ENCODE measurements around the gene ZNFX1.
"Not testable (repeated sequence)": the region's sequence is repeated elsewhere in the genome, so short reads cannot be mapped to it uniquely, and the experiment has no call there.

The ZNFX1 gene

DNA sequence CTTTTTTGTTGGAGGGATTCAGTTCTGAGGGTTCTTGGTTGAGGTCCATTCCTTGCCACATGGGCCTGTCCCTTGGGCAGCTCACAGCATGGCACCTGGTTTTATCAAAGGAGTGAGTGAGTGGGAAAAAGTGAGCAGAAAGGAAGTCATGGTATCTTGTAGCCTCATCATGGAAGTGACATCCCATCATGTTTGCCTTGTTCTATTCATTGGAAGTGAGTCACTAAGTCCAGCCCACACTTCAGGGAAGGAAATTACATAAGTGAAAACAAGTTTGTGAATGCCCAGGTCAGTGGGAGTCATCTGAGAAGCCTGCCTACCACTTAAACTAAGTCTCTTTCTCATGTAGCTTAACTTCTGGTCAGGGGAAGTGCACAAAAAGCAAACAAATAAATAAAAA lies 32.8 kb upstream of the ZNFX1 start:
- DNase-seq (ENCODE audit: low read depth): peak; percentile 54
- no peak overlapping the region for H3K4me3 ChIP-seq (ENCODE audit: control insufficient read depth, low read depth, low read length)
- TF ChIP-seq, protein P1, sequence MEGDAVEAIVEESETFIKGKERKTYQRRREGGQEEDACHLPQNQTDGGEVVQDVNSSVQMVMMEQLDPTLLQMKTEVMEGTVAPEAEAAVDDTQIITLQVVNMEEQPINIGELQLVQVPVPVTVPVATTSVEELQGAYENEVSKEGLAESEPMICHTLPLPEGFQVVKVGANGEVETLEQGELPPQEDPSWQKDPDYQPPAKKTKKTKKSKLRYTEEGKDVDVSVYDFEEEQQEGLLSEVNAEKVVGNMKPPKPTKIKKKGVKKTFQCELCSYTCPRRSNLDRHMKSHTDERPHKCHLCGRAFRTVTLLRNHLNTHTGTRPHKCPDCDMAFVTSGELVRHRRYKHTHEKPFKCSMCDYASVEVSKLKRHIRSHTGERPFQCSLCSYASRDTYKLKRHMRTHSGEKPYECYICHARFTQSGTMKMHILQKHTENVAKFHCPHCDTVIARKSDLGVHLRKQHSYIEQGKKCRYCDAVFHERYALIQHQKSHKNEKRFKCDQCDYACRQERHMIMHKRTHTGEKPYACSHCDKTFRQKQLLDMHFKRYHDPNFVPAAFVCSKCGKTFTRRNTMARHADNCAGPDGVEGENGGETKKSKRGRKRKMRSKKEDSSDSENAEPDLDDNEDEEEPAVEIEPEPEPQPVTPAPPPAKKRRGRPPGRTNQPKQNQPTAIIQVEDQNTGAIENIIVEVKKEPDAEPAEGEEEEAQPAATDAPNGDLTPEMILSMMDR (conservative IDR thresholded peaks at IDR 0.05; ENCODE audit: control insufficient read depth, insufficient read depth, low read depth, low read length): no peak

DNA sequence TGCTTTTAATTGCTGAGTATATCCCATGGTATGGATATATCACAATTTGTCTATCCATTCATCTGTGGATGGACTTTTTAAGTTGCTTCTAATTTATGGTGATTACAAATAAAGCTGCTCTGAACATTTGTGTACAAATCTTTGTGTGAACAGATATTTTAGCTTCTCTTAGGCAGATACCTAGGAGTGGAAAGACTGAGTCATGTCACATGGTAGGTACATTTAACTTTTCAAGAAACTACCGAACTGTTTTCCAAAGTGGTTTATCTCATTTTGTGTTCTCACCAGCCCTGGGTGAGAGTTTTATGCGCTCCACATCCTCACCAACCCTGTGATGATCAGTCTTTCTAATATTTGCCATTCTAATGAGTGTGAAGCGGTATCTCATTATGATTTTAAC lies 31.0 kb upstream of the ZNFX1 start:
- TF ChIP-seq, protein P1 (conservative IDR thresholded peaks at IDR 0.05; ENCODE audit: control insufficient read depth, insufficient read depth, low read depth, low read length): no peak
- DNase-seq (ENCODE audit: low read depth): no peak
- no peak overlapping the region for H3K4me3 ChIP-seq (ENCODE audit: control insufficient read depth, low read depth, low read length)

DNA sequence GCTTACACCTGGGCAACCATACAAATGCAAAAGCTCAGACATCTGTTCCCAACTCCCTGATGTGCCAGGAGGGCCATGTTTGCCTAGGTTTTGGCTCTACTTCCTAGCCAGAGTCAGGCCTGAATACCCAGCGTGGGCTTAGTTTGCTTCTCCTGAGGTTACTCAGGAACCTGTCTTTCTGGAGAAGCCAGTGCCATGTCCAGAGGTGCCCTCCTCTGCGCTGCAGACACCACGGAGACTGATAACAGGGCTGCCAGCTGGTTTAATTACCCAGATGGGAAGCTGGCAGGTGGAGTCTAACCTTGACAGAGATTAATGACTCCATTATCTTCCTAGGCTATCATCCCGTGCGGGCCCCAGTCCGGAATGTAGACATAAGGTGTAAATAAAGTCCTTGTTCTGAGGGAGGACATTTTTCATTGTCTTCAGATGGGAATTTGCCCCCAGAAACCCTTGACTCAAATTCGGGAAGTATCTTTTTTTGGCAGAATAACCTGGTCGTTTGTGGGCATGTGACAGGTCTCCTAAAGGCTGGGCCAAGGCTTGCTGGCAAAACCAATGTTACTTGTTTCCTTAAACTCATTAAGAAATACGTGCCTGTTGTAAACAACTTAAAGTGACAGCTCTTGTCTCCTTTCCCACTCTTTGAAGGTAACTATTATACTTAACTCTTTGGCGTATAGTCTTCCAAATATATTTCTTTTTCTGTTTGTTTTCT lies 29.2 kb upstream of the ZNFX1 start:
- no peak overlapping the region for H3K4me3 ChIP-seq (ENCODE audit: control insufficient read depth, low read depth, low read length)
- TF ChIP-seq, protein P1 (conservative IDR thresholded peaks at IDR 0.05; ENCODE audit: control insufficient read depth, insufficient read depth, low read depth, low read length): no peak
- no peak for DNase-seq (ENCODE audit: low read depth)

DNA sequence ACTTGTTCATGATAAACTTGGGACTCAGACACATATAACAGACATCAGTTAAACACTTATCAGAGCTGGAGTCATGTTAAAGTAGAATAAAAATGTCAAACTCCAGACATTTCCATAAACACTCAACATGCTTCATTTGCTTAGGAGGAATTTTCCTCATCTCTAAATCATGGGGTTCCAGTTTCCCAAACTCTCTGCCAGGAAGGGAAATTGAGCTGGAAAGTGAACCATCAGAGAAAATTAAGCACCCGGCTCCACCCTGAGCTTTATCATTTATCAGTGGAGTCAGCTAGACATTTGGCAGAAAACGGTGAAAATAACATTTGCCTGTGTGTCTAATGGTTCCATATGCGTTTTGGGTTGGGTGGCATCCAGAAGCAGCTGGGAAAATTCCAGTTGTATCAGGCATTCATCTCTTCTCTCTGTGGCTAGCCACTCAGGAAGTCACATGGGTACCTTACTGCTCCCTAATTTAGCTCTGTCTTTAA lies 25.3 kb upstream of the ZNFX1 start:
- TF ChIP-seq, protein P1 (conservative IDR thresholded peaks at IDR 0.05; ENCODE audit: control insufficient read depth, insufficient read depth, low read depth, low read length): no peak
- DNase-seq (ENCODE audit: low read depth): peak; percentile 64
- no peak overlapping the region for H3K4me3 ChIP-seq (ENCODE audit: control insufficient read depth, low read depth, low read length)

DNA sequence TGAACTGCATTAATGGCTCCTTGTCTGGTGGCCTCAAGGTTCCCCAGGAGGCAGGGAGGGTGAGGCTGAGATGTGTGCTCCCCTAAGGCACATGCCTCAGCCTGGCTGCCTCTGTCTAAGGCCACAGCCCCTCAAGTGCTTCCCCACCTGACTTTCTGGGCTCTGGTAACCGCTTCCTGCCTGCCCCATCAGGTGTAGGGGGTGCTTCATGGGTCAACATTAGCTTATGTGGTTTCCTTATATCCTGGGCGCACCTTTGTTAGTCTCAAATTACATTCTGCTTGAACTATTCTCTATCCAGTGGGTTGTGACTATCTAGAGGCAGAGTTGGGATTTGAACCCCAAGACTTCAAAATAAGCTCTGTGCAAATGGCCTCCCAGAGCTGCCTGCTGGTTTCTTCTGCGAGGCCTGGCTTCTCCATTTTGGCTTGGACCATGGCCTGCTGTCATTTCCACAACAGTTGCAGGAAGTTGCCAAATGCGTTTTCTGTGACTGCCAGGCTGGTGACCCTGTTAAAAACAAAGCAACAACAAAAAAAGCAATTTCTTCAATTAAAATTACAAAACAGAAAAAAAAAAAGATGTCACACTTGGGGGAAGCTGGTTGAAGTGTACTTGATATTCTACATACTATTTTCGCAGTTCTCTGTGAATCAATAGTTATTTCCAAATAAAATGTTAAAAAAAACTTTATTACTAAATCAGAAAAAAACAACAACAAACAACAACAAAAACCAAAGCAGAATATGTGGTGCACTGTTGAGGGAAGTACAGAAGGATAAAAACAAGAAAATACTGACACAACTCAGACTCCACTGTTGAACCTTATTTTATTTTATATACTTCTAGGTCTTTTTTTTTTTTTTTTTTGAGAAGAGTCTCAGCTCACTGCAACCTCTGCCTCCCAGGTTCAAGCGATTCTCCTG lies 20.0 kb upstream of the ZNFX1 start:
- TF ChIP-seq, protein P1 (conservative IDR thresholded peaks at IDR 0.05; ENCODE audit: control insufficient read depth, insufficient read depth, low read depth, low read length): no peak
- DNase-seq (ENCODE audit: low read depth): no peak
- no peak overlapping the region for H3K4me3 ChIP-seq (ENCODE audit: control insufficient read depth, low read depth, low read length)

DNA sequence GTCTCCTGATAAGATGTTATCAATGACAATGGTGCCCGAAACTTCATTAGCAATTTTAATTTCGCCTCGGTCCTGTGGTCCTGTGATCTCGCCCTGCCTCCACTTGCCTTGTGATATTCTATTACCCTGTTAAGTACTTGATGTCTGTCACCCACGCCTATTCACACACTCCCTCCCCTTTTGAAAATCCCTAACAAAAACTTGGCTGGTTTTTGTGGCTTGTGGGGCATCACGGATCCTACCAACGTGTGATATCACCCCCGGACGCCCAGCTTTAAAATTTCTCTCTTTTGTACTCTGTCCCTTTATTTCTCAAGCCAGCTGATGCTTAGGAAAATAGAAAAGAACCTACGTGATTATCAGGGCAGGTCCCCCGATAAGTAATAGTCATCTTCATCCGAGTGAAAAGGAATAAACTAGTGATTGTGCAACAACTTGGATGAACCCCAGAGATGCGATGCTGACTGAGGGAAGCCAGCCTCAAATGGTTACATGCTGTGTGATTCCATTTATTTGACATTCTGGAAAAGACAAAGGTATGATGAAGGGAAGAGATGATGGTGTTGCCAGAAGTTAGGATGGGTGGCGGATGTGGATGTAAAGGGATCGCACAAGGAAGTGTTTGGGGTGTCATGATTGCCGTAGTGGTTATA lies 16.3 kb upstream of the ZNFX1 start:
- not testable (repeated sequence) for H3K4me3 ChIP-seq (ENCODE audit: control insufficient read depth, low read depth, low read length); DNase-seq (ENCODE audit: low read depth)

All from fibroblast of mammary gland (primary cell).